ENCODE measurements around the gene SDCCAG8.
A peak's percentile ranks its signal among the peaks of the same experiment; 100 is the strongest.

SDCCAG8 gene

GRCh38 chr1:243457363-243457982, 201.6 kb downstream of the SDCCAG8 start:
- DNase-seq (ENCODE audit: low read depth): no peak

- no peak for DNase-seq (ENCODE audit: low read depth)
These were observed 203.2 kb downstream of the SDCCAG8 start for GRCh38 chr1:243459059-243459458.

- DNase-seq (ENCODE audit: low read depth): no peak
These were observed 205.9 kb downstream of the SDCCAG8 start for GRCh38 chr1:243461700-243462099.

- DNase-seq (ENCODE audit: low read depth): no peak
These were observed 207.3 kb downstream of the SDCCAG8 start for GRCh38 chr1:243462929-243463697.

- no peak for DNase-seq (ENCODE audit: low read depth)
These were observed 209.2 kb downstream of the SDCCAG8 start for GRCh38 chr1:243465081-243465480.

GRCh38 chr1:243465738-243466137, 209.9 kb downstream of the SDCCAG8 start:
- no peak for DNase-seq (ENCODE audit: low read depth)

GRCh38 chr1:243469497-243469896, 213.7 kb downstream of the SDCCAG8 start:
- no peak for DNase-seq (ENCODE audit: low read depth)

- DNase-seq (ENCODE audit: low read depth): no peak
These were observed 214.7 kb downstream of the SDCCAG8 start for GRCh38 chr1:243470502-243470901.

- DNase-seq (ENCODE audit: low read depth): no peak
These were observed 215.3 kb downstream of the SDCCAG8 start for GRCh38 chr1:243471026-243471685.

GRCh38 chr1:243471754-243472745, 216.2 kb downstream of the SDCCAG8 start:
- no peak for DNase-seq (ENCODE audit: low read depth)

GRCh38 chr1:243473227-243474135, 217.6 kb downstream of the SDCCAG8 start:
- DNase-seq (ENCODE audit: low read depth): no peak

- no peak for DNase-seq (ENCODE audit: low read depth)
These were observed 218.5 kb downstream of the SDCCAG8 start for GRCh38 chr1:243474136-243474881.

GRCh38 chr1:243474906-243475305, 219.1 kb downstream of the SDCCAG8 start:
- no peak for DNase-seq (ENCODE audit: low read depth)

GRCh38 chr1:243475966-243476365, 220.1 kb downstream of the SDCCAG8 start:
- DNase-seq (ENCODE audit: low read depth): no peak

GRCh38 chr1:243477731-243478290, 222.0 kb downstream of the SDCCAG8 start:
- DNase-seq (ENCODE audit: low read depth): no peak

GRCh38 chr1:243481101-243481500, 225.3 kb downstream of the SDCCAG8 start:
- no peak for DNase-seq (ENCODE audit: low read depth)

GRCh38 chr1:243482141-243483022, 226.5 kb downstream of the SDCCAG8 start:
- peak; percentile 34 for DNase-seq (ENCODE audit: low read depth)

- DNase-seq (ENCODE audit: low read depth): no peak
These were observed 227.4 kb downstream of the SDCCAG8 start for GRCh38 chr1:243483071-243483771.

All from CMK (cell line).